Measurements from ENCODE around the gene ABHD3.

GRCh38 chr18:21702602-21703001, 2.0 kb downstream of the ABHD3 start:
- TF ChIP-seq CTCF (IDR thresholded peaks at IDR 0.05): no peak
- TF ChIP-seq POLR2A (IDR thresholded peaks at IDR 0.05): no peak

Data from heart left ventricle (tissue), 13 donors.